Skeletal muscle tissue (tissue), 4 donors: ENCODE measurements around the gene SPOCK2. TPM values are rescaled to one million over a fixed set of nuclear protein-coding genes. Genes with fewer than 3 reads are reported as not detected.

ENCODE experiments used
- H3K27ac ChIP-seq: one replicate; pipeline ENCODE4 v1.7.0; 2013; ENCODE audit warnings: mild to moderate bottlenecking, low read depth, low read length, inconsistent platforms
- H3K27me3 ChIP-seq, 3 donors: one replicate each; pipeline ENCODE4 v1.7.0; 2013; ENCODE audit warnings: low read length in 3 of 3; ENCODE audit not compliant: control insufficient read depth in 3 of 3, insufficient read depth in 3 of 3
- H3K36me3 ChIP-seq, 3 donors: one replicate each; pipeline ENCODE4 v1.7.0; 2013; ENCODE audit warnings: low read length in 3 of 3; ENCODE audit not compliant: control insufficient read depth in 3 of 3, insufficient read depth in 3 of 3
- H3K4me1 ChIP-seq, 3 donors: one replicate each; pipeline ENCODE4 v1.7.0; 2013; ENCODE audit warnings: low read length in 3 of 3, mild to moderate bottlenecking in 3 of 3; ENCODE audit not compliant: control insufficient read depth in 3 of 3, insufficient read depth in 3 of 3
- H3K4me3 ChIP-seq, 3 donors: one replicate each; pipeline ENCODE4 v1.7.0; 2013; ENCODE audit warnings: low read length in 3 of 3
- H3K9ac ChIP-seq, 3 donors: one replicate each; pipeline ENCODE4 v1.7.0; 2013; ENCODE audit warnings: low read length in 3 of 3, mild to moderate bottlenecking in 3 of 3, moderate library complexity in 2 of 3, low read depth in 1 of 3
- H3K9me3 ChIP-seq, 3 donors: one replicate each; pipeline ENCODE4 v1.7.0; 2013; ENCODE audit warnings: low read length in 3 of 3; ENCODE audit not compliant: control insufficient read depth in 3 of 3
- total RNA-seq: library from RNA; depleted of rRNA; stranded (reverse); fragments of >200 nt; gene quantifications from one replicate; pipeline ENCODE4 v1.2.3, GENCODE V29; 2014
- donor health status: Osteomylitis.

SPOCK2 gene
- total RNA-seq, 1 donor from 2014 or later: 2.6 TPM

GRCh38 chr10:72066318-72067284 is 21.8 kb downstream of the SPOCK2 start:
- Histone ChIP-seq H3K4me3 (peak overlapping the region in 1 of 3 donors; percentile 15), H3K36me3 (no peaks in the 10 kb centered on the region), H3K4me1 (peaks cover 15 to 21% (median 15%) of the 10 kb centered on the region in 3 donors), H3K9ac (no peak overlapping the region), H3K27ac (no peak overlapping the region), H3K9me3 (no peaks in the 10 kb centered on the region), H3K27me3 (no peaks in the 10 kb centered on the region)

- H3K27ac ChIP-seq: no peak overlapping the region
- no peaks in the 10 kb centered on the region for H3K36me3 ChIP-seq
- H3K9me3 ChIP-seq: no peaks in the 10 kb centered on the region
- peaks cover 15 to 21% (median 15%) of the 10 kb centered on the region in 3 donors for H3K4me1 ChIP-seq
- no peak overlapping the region for H3K9ac ChIP-seq
- no peak overlapping the region for H3K4me3 ChIP-seq
- no peaks in the 10 kb centered on the region for H3K27me3 ChIP-seq
Observed at GRCh38 chr10:72065439-72066025, 22.8 kb downstream of the SPOCK2 start.

- Histone ChIP-seq H3K27ac (no peak overlapping the region), H3K4me1 (peaks cover 15 to 18% (median 15%) of the 10 kb centered on the region in 3 donors), H3K36me3 (no peaks in the 10 kb centered on the region), H3K27me3 (peaks cover 0 to 2% (median 0%) of the 10 kb centered on the region in 3 donors), H3K9ac (no peak overlapping the region), H3K4me3 (no peak overlapping the region), H3K9me3 (no peaks in the 10 kb centered on the region)
Observed at GRCh38 chr10:72063703-72064391, 24.5 kb downstream of the SPOCK2 start.

GRCh38 chr10:72062832-72063702 is 25.3 kb downstream of the SPOCK2 start:
- H3K9ac ChIP-seq: no peak overlapping the region
- H3K4me3 ChIP-seq: no peak overlapping the region
- H3K27me3 ChIP-seq: peaks cover 0 to 2% (median 0%) of the 10 kb centered on the region in 3 donors
- no peaks in the 10 kb centered on the region for H3K36me3 ChIP-seq
- H3K27ac ChIP-seq: no peak overlapping the region
- peaks cover 15 to 17% (median 15%) of the 10 kb centered on the region in 3 donors for H3K4me1 ChIP-seq
- H3K9me3 ChIP-seq: no peaks in the 10 kb centered on the region

GRCh38 chr10:72062382-72062781 is 26.0 kb downstream of the SPOCK2 start:
- no peak overlapping the region for H3K27ac ChIP-seq
- H3K9ac ChIP-seq: no peak overlapping the region
- no peaks in the 10 kb centered on the region for H3K36me3 ChIP-seq
- H3K4me1 ChIP-seq: peaks cover 9 to 12% (median 10%) of the 10 kb centered on the region in 3 donors
- H3K27me3 ChIP-seq: peaks cover 0 to 2% (median 0%) of the 10 kb centered on the region in 3 donors
- no peak overlapping the region for H3K4me3 ChIP-seq
- H3K9me3 ChIP-seq: no peaks in the 10 kb centered on the region

GRCh38 chr10:72061930-72062329 is 26.4 kb downstream of the SPOCK2 start:
- H3K27ac ChIP-seq: no peak overlapping the region
- no peak overlapping the region for H3K9ac ChIP-seq
- no peaks in the 10 kb centered on the region for H3K9me3 ChIP-seq
- H3K36me3 ChIP-seq: no peaks in the 10 kb centered on the region
- H3K4me1 ChIP-seq: peaks cover 5 to 7% (median 6%) of the 10 kb centered on the region in 3 donors
- no peak overlapping the region for H3K4me3 ChIP-seq
- peaks cover 0 to 2% (median 0%) of the 10 kb centered on the region in 3 donors for H3K27me3 ChIP-seq

GRCh38 chr10:72061491-72061890 is 26.9 kb downstream of the SPOCK2 start:
- Histone ChIP-seq H3K4me3 (no peak overlapping the region), H3K27me3 (peaks cover 0 to 2% (median 0%) of the 10 kb centered on the region in 3 donors), H3K36me3 (no peaks in the 10 kb centered on the region), H3K4me1 (peaks cover under 1 to 5% (median 4%) of the 10 kb centered on the region in 3 donors), H3K9me3 (no peaks in the 10 kb centered on the region), H3K27ac (no peak overlapping the region), H3K9ac (no peak overlapping the region)

- Histone ChIP-seq H3K9ac (no peak overlapping the region), H3K9me3 (no peaks in the 10 kb centered on the region), H3K27ac (no peak overlapping the region)
Observed at GRCh38 chr10:72059843-72060822, 28.2 kb downstream of the SPOCK2 start.

More at GRCh38 chr10:72059843-72060822, 28.2 kb downstream of the SPOCK2 start:
- H3K36me3 ChIP-seq: no peaks in the 10 kb centered on the region
- no peak overlapping the region for H3K4me3 ChIP-seq
- H3K4me1 ChIP-seq: peaks cover 0 to 5% (median 0%) of the 10 kb centered on the region in 3 donors
- peaks cover 0 to 2% (median 0%) of the 10 kb centered on the region in 3 donors for H3K27me3 ChIP-seq
